NCI-H1048 (cell line): Measurements from ENCODE around the gene INSYN2B.

Source experiments
- DNase-seq: peaks from one replicate; lab custom pipeline; 2025; lab: John Stamatoyannopoulos, UW

The INSYN2B gene

DNA sequence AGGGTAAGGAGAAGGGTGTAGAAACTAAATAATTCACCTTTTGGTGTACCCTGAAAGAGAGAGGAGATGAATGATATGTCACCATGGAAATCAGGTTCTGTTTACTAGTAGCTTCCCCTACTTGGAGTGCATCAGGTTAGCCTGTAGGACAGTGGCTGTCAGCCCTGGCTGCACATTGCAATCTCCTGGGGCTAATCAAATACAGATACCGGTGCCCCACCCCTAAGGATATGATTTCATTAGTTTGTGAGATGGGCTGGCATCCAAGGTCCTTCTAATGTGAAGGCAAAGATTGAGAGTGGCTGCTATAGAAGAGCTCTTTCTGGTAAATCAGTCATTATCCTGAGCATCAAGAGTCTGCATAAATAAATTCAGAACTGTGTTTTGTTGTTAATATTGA is 47.2 kb downstream of the INSYN2B start:
- DNase-seq: no peak

DNA sequence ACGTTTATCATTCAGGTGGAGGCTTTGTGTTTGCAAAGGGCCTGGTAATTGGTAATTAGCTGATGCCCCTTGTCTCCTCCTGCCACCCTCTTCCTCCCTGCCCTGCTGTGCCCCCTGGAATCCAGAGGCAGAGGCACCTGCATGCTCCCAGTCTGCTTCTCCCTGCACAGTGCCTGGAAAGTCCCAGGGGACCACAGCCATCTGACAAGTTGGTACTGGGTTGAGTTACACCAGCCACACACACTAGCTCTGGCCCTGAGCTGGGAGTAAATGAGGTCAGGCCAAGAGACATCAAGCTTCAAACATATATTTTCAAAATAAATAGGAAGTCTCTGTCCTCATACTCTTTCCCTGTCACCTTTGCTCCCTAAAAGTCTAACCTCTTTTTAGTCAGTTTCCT is 56.3 kb downstream of the INSYN2B start:
- DNase-seq: no peak

DNA sequence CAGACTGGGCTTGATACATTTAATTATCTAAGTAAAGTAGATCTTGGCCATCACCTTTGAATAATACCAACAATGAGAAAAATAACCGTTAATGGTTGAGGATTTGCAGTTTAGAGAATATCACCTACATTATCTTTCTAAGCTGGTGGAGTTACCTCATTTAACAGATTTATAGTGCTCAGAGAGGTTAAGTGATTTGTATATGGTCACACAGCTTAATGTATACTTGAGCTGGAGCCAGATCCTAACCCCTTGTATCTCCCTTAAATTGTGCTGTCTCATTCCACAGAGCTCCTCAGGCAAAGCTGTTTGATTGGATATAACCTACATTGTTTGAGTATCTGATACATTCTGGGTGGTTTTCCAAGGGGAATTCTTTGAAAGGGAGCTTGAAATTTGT is 57.8 kb downstream of the INSYN2B start:
- DNase-seq: no peak

DNA sequence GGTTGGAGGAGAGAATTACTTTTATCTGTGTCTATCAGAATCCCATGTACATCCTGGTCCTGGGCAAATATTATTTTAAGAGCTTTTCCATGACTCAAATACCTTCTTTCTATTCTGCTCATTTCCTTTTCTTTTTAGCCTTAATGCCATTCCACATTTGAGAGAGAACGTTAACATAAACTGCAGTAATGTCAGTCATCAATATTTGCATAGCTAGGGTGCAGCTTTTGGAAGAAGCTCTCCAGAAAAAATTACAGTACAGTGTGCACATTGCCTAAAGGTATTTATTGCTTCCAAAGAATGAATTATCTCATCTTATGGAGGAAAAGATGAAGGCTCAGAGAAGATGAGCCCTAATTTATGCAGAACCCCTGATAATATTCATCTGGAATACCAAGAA is 58.3 kb downstream of the INSYN2B start:
- DNase-seq: no peak

DNA sequence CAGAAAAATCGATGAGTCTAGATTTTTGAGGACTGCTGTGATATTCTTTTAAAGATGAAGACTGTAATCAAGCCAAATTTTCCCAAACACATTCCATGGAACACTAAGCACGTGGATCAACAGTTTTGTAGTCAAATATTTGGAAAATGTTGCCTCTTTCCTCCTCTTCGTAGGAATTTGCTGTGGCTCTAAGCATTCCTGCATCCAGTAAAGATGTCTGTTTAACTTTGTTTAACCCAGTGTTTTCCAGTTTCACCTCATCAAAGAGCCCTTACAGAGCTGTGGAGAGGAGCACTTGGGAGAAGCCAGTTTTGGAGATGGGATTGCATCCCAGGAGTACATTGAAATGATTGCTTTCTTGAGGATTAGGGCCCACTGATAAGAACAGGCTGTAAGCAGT is 58.9 kb downstream of the INSYN2B start:
- DNase-seq: no peak

DNA sequence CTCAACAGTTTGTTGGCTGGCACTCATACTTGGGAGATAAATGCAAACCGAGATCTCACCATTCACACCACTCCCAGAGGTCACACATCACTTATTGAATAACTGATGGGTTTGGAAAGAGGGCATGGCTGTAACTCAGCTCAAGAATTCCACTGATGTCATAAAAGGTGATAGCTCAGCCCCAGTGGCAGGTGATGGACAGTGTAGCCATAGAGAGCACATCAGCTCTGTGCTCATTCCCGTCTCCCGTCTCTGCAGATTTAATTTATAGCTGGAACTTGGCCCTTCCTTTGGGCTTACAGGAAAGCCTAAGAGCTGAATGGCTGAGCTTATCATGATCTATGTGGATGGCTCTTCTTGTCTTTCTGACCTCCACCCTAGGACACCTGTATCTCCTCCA is 59.8 kb downstream of the INSYN2B start:
- no peak for DNase-seq

DNA sequence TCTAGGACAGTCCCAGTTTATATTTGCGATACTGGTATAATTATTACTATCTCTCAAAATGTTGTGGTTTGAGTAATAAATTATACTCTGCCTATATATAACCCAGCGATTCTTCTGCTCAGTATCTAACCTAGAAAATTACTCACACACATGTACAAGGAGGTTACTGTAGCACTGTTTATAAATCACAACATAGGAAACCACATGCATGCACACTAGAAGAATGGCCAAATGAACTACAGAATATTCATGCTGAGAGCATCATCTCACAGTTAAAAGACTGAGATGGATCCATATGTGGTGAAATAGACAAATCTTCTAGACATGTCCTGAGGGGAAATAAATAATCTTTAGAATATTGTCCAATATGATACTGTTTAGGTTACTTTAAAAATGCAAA is 62.1 kb downstream of the INSYN2B start:
- DNase-seq: no peak

DNA sequence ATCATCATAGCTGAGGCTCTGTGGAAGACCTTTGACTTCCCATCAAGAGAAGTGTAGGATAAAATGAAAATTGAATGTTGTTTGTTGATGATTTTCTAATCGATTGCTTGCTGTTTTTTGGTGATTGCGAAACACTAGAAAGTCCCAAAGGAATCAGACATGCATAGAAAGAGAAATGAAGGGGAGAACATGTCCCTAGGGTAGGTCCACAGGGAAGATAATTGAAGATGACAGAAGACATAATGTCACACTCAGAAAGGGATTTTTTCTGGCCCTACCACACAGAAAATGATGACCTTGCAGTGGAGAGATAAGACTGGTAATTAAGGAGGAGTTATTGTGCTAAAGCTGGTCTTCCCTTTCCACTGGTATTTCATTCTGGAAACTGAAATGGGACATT is 62.8 kb downstream of the INSYN2B start:
- no peak for DNase-seq

DNA sequence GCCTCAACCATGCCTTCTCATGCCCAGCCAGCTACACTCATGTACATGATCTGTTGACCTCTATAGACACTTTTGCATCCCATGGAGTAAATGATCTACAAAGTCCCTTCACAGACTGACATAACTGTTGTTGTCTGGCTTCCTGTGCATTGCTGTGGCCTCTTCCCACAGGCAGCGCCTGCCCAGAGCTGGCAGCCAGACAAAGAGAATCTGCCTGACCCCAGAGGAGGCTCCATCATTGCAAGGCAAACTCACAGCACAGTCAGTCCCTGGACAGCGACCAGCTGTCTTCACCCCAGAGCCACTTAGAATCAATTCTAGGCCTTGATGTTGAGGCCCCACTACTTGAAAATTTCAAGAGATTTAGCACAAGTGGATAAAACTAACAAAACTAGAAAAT is 65.5 kb downstream of the INSYN2B start:
- no peak for DNase-seq

DNA sequence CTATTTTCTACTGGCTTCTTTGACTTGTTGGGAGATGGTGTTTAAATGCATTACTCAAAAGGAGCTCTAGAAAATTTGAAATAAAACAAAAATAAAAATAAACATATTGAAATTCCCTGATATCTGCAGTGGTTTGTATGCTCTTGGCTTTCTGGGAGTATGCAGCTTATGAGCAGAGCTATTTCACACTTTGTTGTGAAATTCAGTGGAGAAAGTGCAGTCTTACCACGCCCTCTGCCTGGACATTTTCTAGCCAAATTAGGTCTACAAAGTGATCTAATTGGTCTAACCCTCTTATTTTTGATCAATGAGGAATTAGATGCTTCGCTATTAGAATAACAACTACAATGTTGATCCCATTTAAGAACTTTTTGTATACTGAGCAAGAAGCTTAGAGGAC is 66.8 kb downstream of the INSYN2B start:
- no peak for DNase-seq

DNA sequence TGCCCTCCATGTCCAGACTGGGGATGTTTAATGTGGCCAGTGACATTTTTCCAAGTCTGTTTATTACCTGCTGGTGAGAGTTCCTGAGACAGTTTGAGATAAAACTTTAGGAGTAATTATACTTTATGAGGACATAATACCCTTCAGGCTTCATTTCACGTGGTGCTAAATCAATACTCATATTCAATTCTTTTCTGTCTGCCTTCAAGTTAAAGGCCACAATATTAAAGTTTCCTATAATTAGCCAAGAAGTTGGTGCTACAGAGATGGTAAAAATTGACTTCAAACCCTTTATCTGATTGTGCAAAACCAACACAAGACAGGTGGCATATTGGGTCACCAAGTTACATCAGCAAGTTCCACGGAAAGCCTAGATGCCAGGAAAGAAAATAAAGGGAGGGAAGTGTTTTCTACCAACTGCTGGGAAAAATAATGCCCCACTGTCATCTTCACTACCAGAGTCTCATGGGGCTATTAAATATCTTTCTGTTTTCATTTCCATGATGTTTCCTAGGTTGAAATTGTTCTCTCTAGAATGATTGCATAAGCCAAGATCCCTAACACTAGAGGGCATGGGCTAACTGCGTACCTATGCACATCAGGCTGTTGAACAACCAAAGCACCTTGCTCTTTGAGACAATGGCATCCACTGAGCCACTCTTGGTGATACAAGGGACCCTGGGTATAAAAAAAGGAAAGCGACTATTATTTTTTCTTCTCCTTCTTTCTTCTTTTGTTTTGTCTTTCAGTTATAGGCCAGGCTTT is 68.7 kb downstream of the INSYN2B start:
- no peak for DNase-seq

DNA sequence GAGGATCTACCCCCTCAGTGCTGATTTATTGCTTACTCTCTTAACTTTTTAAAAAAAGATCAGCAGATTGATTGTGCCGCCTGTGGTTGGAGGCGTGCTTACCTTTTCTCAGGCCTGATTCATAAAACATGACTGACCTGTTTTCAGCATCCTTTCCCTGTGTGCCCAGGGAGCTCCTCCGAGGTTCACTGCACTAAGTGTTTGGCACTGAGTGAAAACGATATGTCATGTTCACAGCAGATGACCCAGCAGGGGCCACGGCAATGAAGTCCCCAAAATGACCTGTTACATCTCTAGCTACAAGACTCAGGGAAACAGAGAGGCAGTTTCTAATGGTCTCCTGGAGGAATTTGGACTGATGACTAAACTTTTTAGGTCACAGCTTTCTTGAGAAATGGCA is 69.9 kb downstream of the INSYN2B start:
- DNase-seq: no peak

DNA sequence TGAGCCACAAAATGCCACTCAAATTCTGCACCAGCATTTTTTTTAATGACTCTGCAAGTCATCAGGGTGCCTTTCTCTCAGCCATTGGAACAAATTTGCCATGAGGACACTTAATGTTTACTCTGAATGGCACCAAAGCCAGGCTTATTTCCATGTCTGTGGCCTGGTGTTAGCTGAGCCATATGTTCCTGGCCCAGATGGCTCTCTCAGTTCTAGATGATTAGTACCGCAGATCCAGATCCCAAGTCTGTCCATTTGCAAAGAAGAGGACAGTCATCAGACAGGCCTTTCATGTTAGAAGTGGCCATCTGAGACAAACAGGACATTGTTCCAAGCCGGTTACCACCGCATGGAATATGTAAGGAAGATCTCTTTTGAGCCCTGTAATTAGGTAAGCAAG is 70.3 kb downstream of the INSYN2B start:
- DNase-seq: no peak

DNA sequence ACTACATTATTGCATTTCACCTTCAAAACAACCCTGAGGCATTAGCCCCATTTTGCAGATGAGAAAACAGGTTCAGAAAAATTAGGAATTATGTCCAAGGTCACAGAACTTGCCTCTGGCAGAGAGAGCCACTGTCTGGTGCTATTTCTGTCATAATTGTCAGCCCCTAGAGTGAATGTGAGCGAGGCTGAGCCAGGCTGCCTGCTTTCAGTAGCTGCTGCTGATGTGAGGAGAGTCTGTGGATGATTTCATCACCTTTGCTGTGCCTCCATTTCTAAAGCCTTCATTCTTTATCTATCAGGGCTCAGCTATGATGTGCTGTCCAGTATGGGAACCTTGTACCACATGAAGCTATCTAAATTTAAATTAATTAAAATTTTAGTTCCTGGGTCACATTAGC is 71.4 kb downstream of the INSYN2B start:
- no peak for DNase-seq

DNA sequence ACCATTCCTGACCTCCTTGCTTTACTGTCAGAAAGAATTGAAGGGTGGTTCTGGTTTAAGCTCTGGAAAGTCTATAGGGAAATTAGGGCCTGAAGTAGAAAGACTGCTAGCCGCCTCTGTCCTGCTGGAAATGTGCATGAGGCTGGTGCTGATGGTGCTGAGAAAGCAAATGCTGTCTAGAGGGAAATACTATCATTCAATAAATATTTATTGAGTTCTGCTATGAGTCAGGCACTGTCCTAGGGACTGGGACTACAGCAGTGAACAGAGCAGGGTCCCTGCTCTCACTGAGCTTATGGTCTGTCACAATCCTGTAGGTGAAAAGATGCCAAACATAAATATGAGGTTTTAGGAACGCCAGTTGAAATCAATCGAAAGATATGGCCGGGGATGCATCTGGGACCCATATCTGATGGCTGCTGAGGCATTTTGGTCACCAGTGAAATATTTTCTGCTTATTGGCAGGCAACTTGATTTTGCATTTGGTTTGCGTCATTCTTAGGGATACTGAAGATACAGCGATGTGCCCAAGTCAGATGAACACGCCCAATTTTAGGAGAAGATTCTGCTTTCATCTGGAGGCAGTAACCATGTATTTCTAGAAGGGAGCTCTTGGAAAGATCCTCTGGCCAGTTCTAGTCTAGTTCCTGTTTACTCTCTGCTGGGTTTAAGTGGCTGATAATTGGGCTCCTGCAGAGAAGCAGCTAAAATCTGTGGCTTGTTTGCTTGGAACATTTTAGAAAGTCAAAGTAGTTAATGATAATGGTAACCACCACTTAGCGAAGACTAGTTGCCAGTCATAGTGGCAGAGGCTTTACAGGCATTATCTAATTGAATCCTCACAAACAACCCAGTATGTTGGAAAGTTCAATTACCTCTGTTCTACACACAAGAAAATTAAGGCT is 73.3 kb downstream of the INSYN2B start:
- DNase-seq: no peak

DNA sequence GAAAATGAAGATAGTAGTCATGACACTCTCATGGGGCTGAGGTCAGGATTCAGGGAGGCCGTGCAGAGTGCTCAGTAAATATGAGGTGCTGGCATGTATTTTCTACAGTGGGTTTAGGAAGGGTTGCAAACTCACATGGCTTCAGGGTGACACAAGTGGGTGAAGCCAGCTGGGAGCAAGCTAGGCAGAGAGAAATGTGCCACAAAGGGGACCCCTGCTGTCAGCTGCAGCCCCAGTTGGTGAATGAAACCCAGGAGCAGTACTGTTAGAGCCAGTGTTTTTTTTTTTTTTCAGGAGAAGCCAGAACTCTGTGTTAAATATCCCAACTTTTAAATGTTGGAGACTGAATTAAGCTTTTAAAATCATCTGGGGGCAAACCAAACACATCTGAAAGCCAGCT is 75.3 kb downstream of the INSYN2B start:
- DNase-seq: no peak

DNA sequence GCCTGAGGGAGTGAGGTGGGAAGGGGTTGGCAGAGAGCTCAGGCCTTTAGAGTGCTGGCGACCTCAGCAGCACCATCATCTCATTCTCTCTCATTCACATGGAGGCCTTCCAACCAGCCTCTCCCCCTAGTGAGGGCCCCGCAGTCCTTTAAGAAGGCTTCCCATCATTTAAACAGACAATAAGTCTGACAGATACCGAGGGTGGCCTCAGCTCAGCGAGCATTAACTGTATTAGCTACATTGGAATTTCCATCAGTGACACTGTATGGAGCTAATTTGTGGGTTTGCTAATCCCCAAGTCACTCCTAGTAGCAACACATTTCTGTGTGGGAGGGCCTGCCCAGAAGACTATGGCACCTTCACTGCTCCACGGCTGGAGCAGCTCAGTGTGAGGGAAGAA is 75.8 kb downstream of the INSYN2B start:
- DNase-seq: no peak

DNA sequence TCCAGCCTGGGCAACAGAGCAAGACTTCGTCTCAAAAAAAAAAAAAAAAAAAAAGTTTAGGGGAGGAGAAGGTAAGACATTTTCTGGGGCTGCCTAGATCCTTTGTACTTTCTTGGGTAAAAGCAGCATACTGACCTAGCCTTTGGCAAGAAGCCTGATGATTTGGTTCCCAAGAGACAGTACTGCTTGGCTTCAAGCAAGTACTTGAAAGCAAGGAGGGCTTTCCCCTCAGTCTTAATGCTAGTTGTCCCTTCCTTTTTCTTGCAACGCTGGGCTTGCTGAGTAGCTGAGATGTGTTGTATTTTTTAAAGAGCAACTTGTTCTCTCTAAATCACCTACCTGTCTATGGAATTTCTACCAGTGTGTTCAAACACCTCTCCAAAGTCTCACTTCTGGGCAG is 76.2 kb downstream of the INSYN2B start:
- no peak for DNase-seq

DNA sequence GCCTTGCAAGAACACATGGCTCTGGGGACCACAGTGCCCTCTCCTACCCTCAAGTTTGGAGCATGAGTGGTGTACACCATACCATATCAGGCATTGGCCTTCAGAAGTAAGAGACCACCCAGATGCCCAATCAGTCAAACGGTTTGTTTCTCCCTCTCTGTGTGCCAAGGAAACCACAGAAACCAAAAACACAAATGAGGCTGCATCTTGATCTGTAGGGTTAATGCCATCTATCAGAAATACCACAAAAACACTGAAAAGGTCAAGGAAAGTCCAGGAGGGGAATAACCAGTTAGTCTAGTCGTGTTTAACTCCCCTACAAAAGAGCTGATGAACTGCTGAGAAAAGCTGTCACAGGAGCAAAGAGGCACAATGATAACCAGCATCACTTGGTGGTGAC is 78.4 kb downstream of the INSYN2B start:
- no peak for DNase-seq

DNA sequence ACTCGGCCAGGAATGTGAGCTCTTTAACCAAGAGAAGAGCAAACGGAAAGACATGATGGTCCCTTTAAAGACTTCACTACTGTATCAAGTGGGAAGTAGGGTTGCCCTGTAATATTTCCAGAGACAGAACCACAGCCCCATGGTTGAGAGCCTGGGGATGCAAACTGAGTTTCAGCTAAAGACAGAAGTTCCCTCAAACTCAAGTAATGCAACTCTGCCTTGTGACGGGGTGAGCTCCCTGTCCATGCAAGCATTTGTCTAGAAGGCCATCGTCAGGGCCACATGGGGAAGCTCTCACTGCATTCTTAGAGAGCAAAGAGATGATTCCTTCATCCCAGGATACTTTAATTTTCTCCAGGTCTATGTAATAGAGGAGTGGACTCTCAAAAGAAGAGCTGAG is 82.8 kb downstream of the INSYN2B start:
- DNase-seq: no peak

DNA sequence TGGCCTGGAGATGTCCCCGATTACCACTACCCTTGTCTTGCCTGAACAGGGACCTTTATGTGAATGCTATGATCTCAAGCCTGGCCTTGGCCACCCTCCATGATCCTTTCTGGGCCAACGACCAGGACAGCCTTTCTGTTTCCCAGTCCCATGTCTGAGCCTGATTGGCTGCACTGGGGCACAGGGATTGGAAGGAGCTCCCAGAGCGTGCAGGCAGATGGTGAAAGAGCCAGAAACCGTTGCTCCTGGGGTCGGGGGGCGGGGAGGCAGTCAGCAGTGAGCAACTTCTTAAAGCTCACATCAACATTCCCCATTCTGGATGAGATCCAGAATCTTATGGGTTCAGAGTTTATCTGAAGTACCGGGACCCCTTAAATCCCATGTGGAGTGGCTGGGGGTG is 84.4 kb downstream of the INSYN2B start:
- DNase-seq: no peak

DNA sequence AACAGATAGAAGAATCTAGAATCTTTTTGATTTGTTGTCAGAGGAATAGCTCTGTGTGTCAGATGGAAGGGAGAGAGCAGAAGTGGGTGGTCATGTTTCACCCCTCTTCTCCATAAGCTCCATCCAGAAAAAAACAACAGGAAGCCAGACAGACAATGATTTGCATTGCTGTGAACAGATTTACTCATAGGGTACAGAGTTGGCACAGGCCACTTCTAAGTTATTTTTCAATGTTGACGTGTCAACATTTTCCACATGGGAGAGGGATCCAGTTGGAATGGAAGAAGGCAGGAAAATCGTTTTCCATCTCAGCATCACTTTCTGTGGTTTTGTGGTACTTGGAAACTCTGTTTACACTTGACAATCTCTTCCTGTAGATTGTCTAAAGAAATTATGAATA is 86.7 kb downstream of the INSYN2B start:
- DNase-seq: no peak

DNA sequence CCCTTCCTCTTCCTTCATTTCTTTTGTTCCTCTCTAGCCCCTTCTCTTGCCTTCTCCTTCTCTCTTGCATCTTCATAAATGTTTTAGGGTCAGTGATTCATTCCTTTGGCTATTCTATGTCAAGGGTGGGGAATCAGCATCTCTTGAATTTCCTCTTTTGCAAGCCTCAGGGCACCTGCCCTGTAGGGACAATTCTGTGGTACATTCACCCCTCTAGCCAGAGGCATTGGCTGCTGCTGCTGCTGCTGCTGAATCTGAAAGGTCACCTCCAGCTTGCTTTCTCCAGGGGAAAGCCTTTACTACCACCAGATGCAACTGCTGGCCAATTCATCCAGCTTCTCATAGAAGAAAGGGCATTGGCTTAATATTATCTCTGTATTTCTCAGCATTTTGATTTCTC is 87.3 kb downstream of the INSYN2B start:
- no peak for DNase-seq

DNA sequence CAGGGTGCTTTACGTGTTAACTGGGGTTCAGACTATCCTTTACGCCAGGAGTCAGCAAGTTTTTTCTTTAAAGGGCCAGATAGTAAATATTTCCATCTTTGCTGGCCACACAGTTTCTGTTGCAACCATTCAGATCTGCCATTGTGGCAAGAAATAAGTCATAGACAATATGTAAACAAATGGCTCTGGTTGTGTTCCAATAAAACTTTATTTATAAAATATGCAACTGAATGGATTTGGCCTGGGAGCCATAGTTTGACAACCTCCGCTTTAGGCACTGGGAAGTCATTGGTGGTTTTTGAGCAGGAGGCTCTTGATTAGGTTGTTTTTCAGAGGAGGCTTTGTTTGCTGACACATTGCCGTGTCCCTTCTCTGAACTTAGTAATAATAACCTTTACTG is 90.7 kb downstream of the INSYN2B start:
- DNase-seq: no peak
